GM12874 (cell line): ENCODE measurements around the gene AGAP1.

Experiments
- CTCF ChIP-seq: IDR thresholded peaks from 2 replicates; pipeline ENCODE4 v1.5.1; 2011; ENCODE audit warnings: low read depth, mild to moderate bottlenecking, control low read depth, low read length, moderate library complexity; ENCODE audit not compliant: insufficient read depth

The AGAP1 gene

GRCh38 chr2:235677937-235678336 lies 184.1 kb downstream of the AGAP1 start:
- TF ChIP-seq CTCF = no peak

DNA sequence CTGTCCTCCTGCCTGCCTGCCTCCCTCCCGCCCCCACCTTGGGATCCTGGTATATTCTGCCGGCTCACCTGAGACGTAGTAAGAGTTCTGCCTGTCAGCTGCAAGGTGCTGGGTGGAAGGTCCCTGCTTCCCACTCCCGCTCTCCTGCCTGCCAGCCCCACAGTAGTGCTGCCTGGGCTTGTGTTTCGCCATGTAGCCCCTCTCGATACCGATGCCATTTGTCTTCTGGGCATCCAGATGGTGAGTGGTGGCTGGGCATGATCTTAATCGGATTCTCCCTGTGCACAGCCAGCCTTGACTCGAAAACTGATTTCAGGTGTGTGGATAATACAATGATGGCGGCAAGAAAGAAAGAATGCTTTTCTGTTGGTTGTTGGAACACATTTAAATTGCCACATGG lies 184.9 kb downstream of the AGAP1 start:
- TF ChIP-seq CTCF = no peak

- no peak for TF ChIP-seq CTCF
Observed at GRCh38 chr2:235679471-235679870, 185.6 kb downstream of the AGAP1 start.

DNA sequence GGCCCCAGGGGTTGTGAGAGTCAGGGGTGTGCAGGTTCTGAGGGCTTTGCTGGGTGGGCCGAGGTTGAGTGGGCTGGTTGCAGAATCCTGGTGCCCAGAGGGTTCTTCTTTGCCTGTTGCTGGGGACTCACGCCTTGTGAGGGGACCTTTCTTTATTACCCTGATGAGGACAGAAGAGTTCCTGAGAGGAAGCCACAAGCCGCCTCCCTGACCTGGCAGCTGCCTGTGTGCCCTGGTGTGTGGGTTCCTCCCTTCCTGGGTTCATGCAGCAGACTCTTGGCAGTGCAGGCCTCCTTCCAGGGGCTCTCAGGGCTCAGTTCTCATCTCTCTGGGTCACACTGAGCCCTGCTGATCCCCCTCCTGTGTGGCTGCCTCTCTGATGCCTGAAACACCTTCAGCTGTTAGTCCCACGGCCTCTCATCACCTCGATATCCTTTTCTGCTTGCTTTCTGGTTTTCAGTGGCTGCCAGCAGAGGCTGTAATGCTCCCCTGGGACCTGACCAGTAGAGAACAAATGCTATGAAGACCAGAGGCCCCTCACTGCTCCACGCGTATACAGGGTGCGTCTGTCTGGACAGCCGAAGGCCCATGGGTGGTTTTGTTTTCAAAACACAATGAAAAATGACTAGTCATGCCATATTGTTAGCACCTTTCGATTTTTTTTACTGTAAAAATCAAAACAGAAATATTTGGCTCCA lies 191.3 kb downstream of the AGAP1 start:
- TF ChIP-seq CTCF = no peak

- TF ChIP-seq CTCF = no peak
Observed at GRCh38 chr2:235688511-235689426, 194.9 kb downstream of the AGAP1 start.

GRCh38 chr2:235689427-235689853 lies 195.6 kb downstream of the AGAP1 start:
- TF ChIP-seq CTCF = no peak

GRCh38 chr2:235690082-235690808 lies 196.4 kb downstream of the AGAP1 start:
- no peak for TF ChIP-seq CTCF
